ENCODE data around the gene LATS2.
"Not testable (repeated sequence)": the region's sequence is repeated elsewhere in the genome, so short reads cannot be mapped to it uniquely, and the experiment has no call there.

LATS2 gene

DNA sequence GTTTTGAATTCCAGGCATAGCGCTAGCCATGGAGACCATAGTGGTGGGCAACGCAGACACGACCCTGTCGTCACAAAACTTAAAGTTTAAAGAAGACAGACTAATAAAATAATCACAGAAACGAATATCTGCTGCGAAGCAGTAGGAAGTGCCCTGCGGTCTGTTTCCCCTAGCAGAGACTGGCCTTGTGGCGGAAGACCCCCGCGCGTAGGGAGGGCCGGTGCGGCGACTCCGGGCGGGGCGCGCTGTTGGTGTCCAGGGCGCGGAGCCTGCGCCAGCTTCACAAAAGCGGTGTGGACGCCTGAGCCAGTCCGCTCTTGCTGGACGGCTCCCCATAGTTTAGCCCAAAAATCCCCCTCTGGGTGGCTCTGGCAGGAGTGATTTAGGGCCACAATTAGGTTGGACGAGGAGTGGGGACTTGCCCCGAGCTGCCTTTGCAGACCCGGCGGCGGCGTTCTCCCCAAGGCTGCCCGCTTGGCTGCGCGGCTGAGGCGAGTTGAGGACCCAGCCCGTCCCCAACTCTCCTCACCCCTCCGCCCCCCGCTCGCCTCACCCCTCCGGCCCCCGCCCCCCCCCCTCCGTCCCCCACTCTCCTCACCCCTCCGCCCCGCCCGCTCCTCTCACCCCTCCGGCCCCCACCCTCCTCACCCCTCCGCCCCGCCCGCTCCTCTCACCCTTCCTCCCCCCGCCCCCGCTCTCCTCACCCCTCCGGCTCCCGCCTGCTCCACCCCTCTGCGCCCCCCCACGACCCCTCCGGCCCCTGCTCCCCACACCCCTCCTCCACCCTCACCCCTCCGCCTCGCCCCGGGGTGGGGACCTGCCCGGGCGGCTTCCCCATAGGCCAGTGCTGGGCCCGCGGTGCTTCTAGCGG is 14.2 kb upstream of the LATS2 start:
- no peak for DNase-seq (ENCODE audit: low read depth in 2 of 2, low spot score in 1 of 2)

- no peak for DNase-seq (ENCODE audit: low read depth in 2 of 2, low spot score in 1 of 2)
Observed at GRCh38 chr13:21075011-21075378, 13.6 kb upstream of the LATS2 start.

GRCh38 chr13:21074546-21074945 is 13.2 kb upstream of the LATS2 start:
- no peak for DNase-seq (ENCODE audit: low read depth in 2 of 2, low spot score in 1 of 2)

DNA sequence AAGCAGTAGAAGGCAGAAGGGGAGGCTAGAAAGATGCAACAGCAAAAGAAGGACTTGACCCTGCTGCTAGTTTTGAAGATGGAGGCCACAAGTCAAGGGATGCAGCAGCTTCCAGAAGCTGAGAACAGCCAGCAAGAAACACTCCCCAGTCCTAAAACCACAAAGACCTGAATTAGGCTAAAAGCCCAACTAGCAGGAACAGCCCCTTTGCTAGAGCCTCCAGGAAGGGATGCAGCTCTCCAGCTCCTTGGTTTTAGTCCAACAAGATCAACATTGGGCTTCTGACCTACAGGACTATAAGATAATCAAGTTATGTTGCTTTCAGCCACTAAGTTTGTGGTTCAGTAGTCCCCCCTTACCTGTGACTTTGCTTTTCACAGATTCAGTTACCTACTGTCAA is 10.5 kb upstream of the LATS2 start:
- DNase-seq (ENCODE audit: low read depth in 2 of 2, low spot score in 1 of 2), result no peak

DNA sequence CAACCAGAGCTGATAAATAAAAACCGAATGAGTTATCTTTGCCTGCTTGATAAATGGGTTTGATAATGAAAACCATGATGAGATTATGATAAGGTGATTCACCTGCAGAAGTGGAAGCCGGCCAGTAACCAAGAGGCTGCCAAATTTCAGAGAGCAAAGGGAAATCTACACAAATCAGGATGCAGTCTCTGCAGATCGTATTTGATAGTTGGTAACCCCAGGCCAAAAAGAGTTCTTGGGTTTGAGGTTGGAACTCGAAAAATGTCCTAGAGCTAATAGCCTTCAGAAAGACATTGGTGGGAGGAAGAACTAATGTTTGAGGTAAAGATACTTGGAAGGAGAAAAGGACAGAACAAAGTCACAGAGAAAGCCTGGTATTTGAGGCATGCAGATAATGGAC is 9.6 kb upstream of the LATS2 start:
- DNase-seq (ENCODE audit: low read depth in 2 of 2, low spot score in 1 of 2), result no peak

DNA sequence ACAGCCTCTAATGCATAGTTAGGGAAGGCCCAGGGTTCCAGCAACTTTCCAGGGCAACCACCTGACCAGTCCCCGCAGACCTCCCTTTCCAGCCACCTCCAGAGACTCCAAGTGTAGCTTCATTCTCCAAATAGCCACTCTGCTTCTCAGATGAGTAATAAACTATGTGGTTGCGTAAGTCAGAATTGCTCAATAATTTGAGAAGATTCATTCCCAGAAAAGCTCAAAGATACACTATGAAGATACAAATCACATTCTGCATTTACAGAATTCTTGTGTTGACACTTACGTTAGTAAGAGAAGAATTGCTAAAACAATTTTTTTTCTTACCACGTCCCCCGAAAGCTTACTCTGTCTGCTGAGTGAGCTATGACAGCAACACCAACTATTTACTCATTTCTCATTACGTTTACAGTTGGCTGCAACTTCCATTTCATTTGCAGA is 8.2 kb upstream of the LATS2 start:
- no peak for DNase-seq (ENCODE audit: low read depth in 2 of 2, low spot score in 1 of 2)

DNA sequence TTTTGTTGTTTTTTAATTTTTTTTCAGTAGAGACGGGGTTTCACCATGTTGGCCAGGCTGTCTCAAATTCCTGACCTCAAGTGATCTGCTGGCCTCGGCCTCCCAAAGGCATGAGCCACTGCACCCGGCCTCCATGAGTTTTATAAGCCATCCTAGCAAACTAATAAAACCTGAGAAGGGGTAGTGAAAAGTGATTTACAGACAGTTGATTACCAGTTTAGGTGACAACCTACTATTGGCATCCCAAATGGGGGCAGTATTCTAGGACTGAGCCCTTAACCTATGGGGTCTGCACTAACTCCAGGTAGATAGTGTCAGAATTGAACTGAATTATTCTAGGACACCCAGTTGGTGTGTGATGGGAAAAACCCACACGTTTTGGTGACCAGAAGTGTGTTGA is 6.5 kb upstream of the LATS2 start:
- no peak for DNase-seq (ENCODE audit: low read depth in 2 of 2, low spot score in 1 of 2)

- no peak for DNase-seq (ENCODE audit: low read depth in 2 of 2, low spot score in 1 of 2)
Observed at GRCh38 chr13:21066946-21067345, 5.6 kb upstream of the LATS2 start.

DNA sequence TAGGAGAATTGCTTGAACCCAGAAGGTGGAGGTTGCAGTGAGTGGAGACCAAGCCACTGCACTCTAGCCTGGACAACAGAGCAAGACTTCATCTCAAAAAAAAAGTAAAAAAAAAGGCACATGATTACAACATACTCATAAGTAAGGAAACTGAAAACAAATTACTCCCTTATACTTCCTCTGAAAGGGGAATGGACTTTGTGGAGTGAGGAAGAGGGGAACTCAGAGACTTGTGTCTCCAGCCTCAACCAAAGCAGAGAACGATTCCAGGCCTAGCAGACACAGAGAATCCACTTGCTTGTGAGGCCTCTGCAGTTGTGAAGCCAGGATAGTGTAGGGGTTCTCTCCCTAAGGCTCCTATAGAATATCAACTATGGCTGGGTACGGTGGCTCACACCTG is 4.3 kb upstream of the LATS2 start:
- DNase-seq (ENCODE audit: low read depth in 2 of 2, low spot score in 1 of 2), result no peak

GRCh38 chr13:21063031-21063430 is 1.6 kb upstream of the LATS2 start:
- no peak for DNase-seq (ENCODE audit: low read depth in 2 of 2, low spot score in 1 of 2)

- DNase-seq (ENCODE audit: low read depth in 2 of 2, low spot score in 1 of 2), result no peak
Observed at GRCh38 chr13:21060338-21061028, 903 bp downstream of the LATS2 start.

DNA sequence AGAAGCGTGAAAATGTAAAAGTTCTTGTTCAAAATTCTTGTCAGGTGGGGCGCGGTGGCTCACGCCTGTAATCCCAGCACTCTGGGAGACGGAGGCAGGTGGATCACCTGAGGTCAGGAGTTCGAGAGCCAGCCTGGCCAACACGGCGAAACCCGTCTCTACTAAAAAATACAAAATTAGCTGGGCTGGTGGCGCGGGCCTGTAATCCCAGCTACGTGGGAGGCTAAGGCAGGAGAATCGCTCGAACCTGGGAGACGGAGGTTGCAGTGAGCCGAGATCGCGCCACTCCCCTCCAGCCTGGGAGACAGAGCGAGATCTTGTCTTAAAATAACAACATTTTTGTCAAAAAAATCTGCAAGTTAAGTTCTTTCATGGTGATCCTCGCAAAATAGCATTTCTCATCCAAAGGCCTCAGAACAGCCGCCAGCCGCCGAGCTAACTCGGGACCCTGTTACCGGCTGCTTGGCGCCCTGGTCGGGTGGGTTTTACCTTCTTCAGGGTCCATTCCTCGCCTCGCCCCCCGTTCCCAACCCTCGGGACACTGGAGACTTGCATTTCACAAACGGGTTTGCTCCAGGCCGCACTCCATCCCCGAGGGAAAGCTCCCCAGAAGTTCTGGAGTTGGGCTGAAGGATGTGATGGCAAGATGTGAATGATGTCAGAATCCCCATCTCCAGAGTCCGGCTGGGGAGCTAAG is 1.6 kb downstream of the LATS2 start:
- DNase-seq (ENCODE audit: low read depth in 2 of 2, low spot score in 1 of 2), result no peak

- no peak for DNase-seq (ENCODE audit: low read depth in 2 of 2, low spot score in 1 of 2)
Observed at GRCh38 chr13:21058361-21058760, 3.0 kb downstream of the LATS2 start.

- DNase-seq (ENCODE audit: low read depth in 2 of 2, low spot score in 1 of 2), result no peak
Observed at GRCh38 chr13:21055511-21056045, 5.8 kb downstream of the LATS2 start.

- no peak for DNase-seq (ENCODE audit: low read depth in 2 of 2, low spot score in 1 of 2)
Observed at GRCh38 chr13:21055016-21055415, 6.4 kb downstream of the LATS2 start.

- DNase-seq (ENCODE audit: low read depth in 2 of 2, low spot score in 1 of 2), result no peak
Observed at GRCh38 chr13:21054313-21054712, 7.1 kb downstream of the LATS2 start.

DNA sequence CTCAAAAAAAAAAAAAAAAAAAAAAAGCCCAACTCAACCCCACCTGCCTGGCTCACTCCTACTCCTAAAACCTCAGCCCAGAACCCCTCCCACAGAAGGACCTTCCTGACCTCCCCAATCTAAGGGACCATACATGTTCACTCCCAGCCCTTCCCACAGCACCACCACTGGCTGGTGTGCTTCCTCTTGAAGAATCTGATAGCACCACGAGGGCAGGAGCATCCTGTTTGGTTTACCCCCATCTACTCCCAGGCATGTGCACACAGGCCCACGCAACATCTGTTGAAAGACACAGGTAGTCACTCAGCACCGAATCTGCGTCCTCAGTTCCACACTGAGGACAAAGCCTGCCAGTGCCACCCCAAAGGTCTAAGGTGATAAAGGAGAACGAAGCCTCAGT is 8.2 kb downstream of the LATS2 start:
- no peak for DNase-seq (ENCODE audit: low read depth in 2 of 2, low spot score in 1 of 2)

DNA sequence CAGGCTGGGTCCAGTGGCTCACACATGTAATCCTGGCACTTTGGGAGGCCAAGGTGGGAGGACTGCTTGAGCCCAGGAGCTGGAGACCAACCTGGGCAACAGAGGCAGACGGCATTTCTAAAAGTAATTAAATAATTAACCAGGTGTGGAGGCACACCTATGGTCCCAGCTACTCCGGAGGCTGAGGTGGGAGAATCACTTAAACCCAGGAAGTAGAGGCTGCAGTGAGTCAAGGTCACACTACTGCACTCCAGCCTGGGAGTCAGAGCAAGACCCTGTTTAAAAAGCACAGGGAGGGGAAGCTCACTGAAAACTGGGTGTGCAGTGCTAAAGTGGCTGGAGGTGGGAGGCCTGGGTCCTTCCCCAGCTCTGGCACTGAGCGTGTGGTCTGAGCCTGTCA is 9.7 kb downstream of the LATS2 start:
- DNase-seq (ENCODE audit: low read depth in 2 of 2, low spot score in 1 of 2), result no peak

DNA sequence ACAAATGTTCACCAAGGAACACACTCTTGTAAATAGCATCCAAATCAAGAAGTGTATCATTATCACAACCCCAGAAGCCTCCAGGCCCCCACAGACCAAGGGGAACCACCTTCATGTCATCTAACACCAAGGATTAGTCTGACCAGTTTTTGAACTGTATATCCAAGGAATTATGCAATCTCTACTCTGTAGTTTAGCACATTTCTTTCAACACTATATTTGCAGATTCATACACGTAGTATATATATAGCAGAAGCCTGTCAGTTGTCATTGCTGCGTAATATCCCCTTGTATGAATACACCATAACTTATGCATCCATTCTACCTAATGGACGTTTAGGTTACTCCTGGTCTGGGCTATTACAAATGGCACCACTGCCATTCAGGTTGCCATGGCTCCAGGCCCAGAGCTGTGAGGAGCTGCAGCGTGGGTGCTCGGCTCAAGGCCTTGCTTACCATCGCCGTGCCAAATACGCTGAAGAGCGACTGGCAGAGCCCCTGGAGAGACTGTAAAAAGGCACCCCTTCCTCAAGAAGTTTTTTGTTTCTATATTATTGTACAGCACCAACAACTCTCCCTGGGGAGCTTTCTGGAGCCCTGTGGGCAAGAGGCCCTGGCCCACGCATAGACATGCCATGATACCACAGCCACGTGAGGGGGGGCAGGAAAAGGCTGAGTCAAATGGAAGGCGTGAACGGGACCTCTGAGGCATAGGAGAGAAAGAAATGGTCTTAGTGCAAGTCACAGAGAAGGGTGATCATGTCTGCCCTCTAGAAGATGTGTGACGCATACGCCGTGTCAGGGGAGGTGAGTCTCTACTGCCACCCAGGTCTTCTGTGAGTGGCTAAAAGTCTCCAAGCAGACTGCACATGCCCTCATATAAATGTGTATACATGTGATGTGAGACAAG is 10.8 kb downstream of the LATS2 start:
- DNase-seq (ENCODE audit: low read depth in 2 of 2, low spot score in 1 of 2), result no peak

DNA sequence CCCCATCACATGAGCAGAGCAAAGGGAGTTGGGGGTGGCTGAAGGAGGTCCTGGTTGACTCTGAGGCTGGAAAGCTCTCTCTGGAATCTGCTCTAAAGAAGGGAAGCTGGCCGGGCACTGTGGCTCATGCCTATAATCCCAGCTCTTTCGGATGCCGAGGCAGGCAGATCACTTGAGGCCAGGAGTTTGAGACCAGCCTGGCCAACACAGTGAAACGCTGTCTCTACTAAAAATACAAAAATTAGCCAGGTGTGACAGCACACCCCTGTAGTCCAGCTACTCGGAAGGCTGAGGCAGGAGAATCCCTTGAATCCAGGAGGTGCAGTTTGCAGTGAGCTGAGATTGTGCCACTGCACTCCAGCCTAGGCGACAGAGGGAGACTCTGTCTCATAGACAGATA is 11.7 kb downstream of the LATS2 start:
- DNase-seq (ENCODE audit: low read depth in 2 of 2, low spot score in 1 of 2), result not testable (repeated sequence)
